MCF 10A (cell line): ENCODE data around the gene OR52E5. TPM values are rescaled to one million over a fixed set of nuclear protein-coding genes. Genes with fewer than 3 reads are reported as not detected.

ENCODE experiments used
- BruUV-seq: library from RNA; stranded (reverse); fragments of 400-500 nt; replicated peaks from 2 replicates; lab custom pipeline; 2021; lab: Mats Ljungman, UMichigan
- CTCF ChIA-PET: fragments of 300-600 bp; sonication (Branson Sonifier 250); formaldehyde crosslinking; extraction: SDS; loops from one replicate; lab custom pipeline; 2021; ENCODE audit warnings: antibody characterized with exemption, inconsistent platforms; lab: Yijun Ruan, JAX
- POLR2A ChIA-PET: fragments of 300-600, 350-650 bp; sonication (Branson Sonifier 250); formaldehyde crosslinking; extraction: SDS; loops from one replicate; lab custom pipeline; 2020; ENCODE audit warnings: antibody characterized with exemption, inconsistent platforms; lab: Yijun Ruan, JAX
- DNase-seq: peaks from one replicate; pipeline ENCODE4 v3.0.0-alpha.2; 2018; ENCODE audit not compliant: unreplicated experiment
- H3K27ac Mint-ChIP-seq: one replicate; pipeline ENCODE4 v1.8.0; 2022; ENCODE audit warnings: mild to moderate bottlenecking, low read depth, mixed read lengths; ENCODE audit not compliant: unreplicated experiment
- H3K27me3 Mint-ChIP-seq: one replicate; pipeline ENCODE4 v1.8.0; 2022; ENCODE audit warnings: mixed read lengths; ENCODE audit not compliant: insufficient read depth, unreplicated experiment
- H3K36me3 Mint-ChIP-seq: one replicate; pipeline ENCODE4 v1.8.0; 2022; ENCODE audit warnings: mild to moderate bottlenecking, moderate library complexity, mixed read lengths; ENCODE audit not compliant: insufficient read depth, unreplicated experiment
- H3K4me1 Mint-ChIP-seq: one replicate; pipeline ENCODE4 v1.8.0; 2022; ENCODE audit warnings: mixed read lengths; ENCODE audit not compliant: insufficient read depth, unreplicated experiment
- H3K4me3 Mint-ChIP-seq: one replicate; pipeline ENCODE4 v1.8.0; 2022; ENCODE audit warnings: mild to moderate bottlenecking, moderate library complexity, mixed read lengths; ENCODE audit not compliant: unreplicated experiment
- H3K9me3 Mint-ChIP-seq: one replicate; pipeline ENCODE4 v1.8.0; 2022; ENCODE audit warnings: mixed read lengths; ENCODE audit not compliant: unreplicated experiment
- CTCF ChIP-seq: fragments of 200-600 bp; IDR thresholded peaks from one replicate; pipeline ENCODE4 v1.8.0; 2022; ENCODE audit warnings: antibody characterized with exemption, mild to moderate bottlenecking; ENCODE audit not compliant: unreplicated experiment
- intact Hi-C: fragments of 100-400 bp; cut with micrococcal nuclease; formaldehyde crosslinking; loops from 2 replicates; pipeline ENCODE4 v1.14.1; 2022
- total RNA-seq: library from RNA; stranded (reverse); gene quantifications from 2 replicates; pipeline ENCODE4 v1.2.3, GENCODE V29; 2022

The OR52E5 gene
- total RNA-seq, 1 experiment from 2014 or later, result not detected

GRCh38 chr11:5937868-5938602 is 45.0 kb downstream of the OR52E5 start:
- Mint-ChIP-seq H3K4me1 (no peaks in the 10 kb centered on the region), H3K36me3 (no peaks in the 10 kb centered on the region), H3K27me3 (peaks cover 4% of the 10 kb centered on the region), H3K27ac (no peak overlapping the region), H3K4me3 (no peak overlapping the region), H3K9me3 (peaks cover 16% of the 10 kb centered on the region)
- no peak for DNase-seq
- BruUV-seq, result no TSS peak
- TF ChIP-seq CTCF, result no peak
- intact Hi-C loops, result no loop called here
- ChIA-PET CTCF (interaction anchor here (0.7 kb wide), 1 partner anchor 560 kb away, joined by 3 read pairs; no protein-coding TSS in a partner anchor), POLR2A (no interaction called here)

GRCh38 chr11:5938603-5938965 is 45.6 kb downstream of the OR52E5 start:
- Mint-ChIP-seq H3K4me3 (no peak overlapping the region), H3K36me3 (no peaks in the 10 kb centered on the region), H3K9me3 (peaks cover 16% of the 10 kb centered on the region), H3K27me3 (peaks cover 10% of the 10 kb centered on the region), H3K27ac (no peak overlapping the region), H3K4me1 (no peaks in the 10 kb centered on the region)
- CTCF ChIA-PET, result interaction anchor here (0.7 kb wide), 2 partner anchors 551 to 560 kb away, joined by 3 read pairs; no protein-coding TSS in a partner anchor
- no TSS peak for BruUV-seq
- no peak for TF ChIP-seq CTCF
- DNase-seq, result no peak
- POLR2A ChIA-PET, result no interaction called here
- intact Hi-C loops, result no loop called here

- POLR2A ChIA-PET, result no interaction called here
- peaks cover 21% of the 10 kb centered on the region for H3K27me3 Mint-ChIP-seq
- H3K9me3 Mint-ChIP-seq, result peaks cover 16% of the 10 kb centered on the region
- no peak for DNase-seq
- intact Hi-C loops, result no loop called here
- no peak overlapping the region for H3K27ac Mint-ChIP-seq
- H3K4me1 Mint-ChIP-seq, result no peaks in the 10 kb centered on the region
- CTCF ChIA-PET, result no interaction called here
- no TSS peak for BruUV-seq
- H3K36me3 Mint-ChIP-seq, result no peaks in the 10 kb centered on the region
- TF ChIP-seq CTCF, result no peak
- H3K4me3 Mint-ChIP-seq, result no peak overlapping the region
These were observed 47.7 kb downstream of the OR52E5 start for GRCh38 chr11:5940748-5941147.

GRCh38 chr11:5941951-5942350 is 48.9 kb downstream of the OR52E5 start, which contains the start of gene OR56A3:
Gene OR56A3, plus strand, starts transcription at chr11:5942251. Its CDS starts 5,096 bp downstream, at chr11:5947347.
- CTCF ChIA-PET, result no interaction called here
- Mint-ChIP-seq H3K4me3 (no peak within 1 kb of the TSS), H3K27me3 (peaks cover 23% of the 10 kb centered on the region), H3K27ac (no peak within 1 kb of the TSS), H3K9me3 (peaks cover 12% of the 10 kb centered on the region), H3K4me1 (no peaks in the 10 kb centered on the region), H3K36me3 (no peaks in the 10 kb centered on the region)
- DNase-seq, result no peak
- POLR2A ChIA-PET, result no interaction called here
- intact Hi-C loops, result no loop called here
- TF ChIP-seq CTCF, result no peak
- BruUV-seq, result no TSS peak

Other genes with a start within 250 kb of the OR52E5 start
- gene TRIM5, start 208.1 kb upstream of the OR52E5 start, total RNA-seq, result 27.9 and 28.6 TPM in 2 replicates
- 24.1 and 26.0 TPM in 2 replicates for gene TRIM22, start 203.4 kb upstream of the OR52E5 start, total RNA-seq
- gene OR56B1, start 156.8 kb upstream of the OR52E5 start, total RNA-seq, result not detected in 2 replicates
- not detected in 2 replicates for gene OR52N4, start 139.0 kb upstream of the OR52E5 start, total RNA-seq
- gene OR52N5, start 109.9 kb upstream of the OR52E5 start, total RNA-seq, result not detected in 2 replicates
- not detected in 2 replicates for gene OR52N1, start 101.9 kb upstream of the OR52E5 start, total RNA-seq
- gene OR52N2, start 84.3 kb upstream of the OR52E5 start, total RNA-seq, result not detected in 2 replicates
- not detected in 2 replicates for gene OR52E6, start 51.3 kb upstream of the OR52E5 start, total RNA-seq
- not detected in 2 replicates for gene OR52E8, start 35.5 kb upstream of the OR52E5 start, total RNA-seq
- not detected in 2 replicates for gene OR52E4, start 12.6 kb upstream of the OR52E5 start, total RNA-seq
- gene OR56A3, start 49.0 kb downstream of the OR52E5 start, total RNA-seq, result not detected in 2 replicates
- gene OR56A5, start 75.3 kb downstream of the OR52E5 start, total RNA-seq, result not detected in 2 replicates
- not detected in 2 replicates for gene OR52L1, start 93.8 kb downstream of the OR52E5 start, total RNA-seq
- gene OR56A4, start 113.7 kb downstream of the OR52E5 start, total RNA-seq, result not detected in 2 replicates
- gene OR56A1, start 137.6 kb downstream of the OR52E5 start, total RNA-seq, result not detected in 2 replicates
- not detected in 2 replicates for gene OR56B4, start 214.5 kb downstream of the OR52E5 start, total RNA-seq